AG08396 (cell line): Measurements from ENCODE around the gene APOBR.
"Not testable (repeated sequence)": the region's sequence is repeated elsewhere in the genome, so short reads cannot be mapped to it uniquely, and the experiment has no call there.

ENCODE experiments used
- DNase-seq: peaks from one replicate; pipeline ENCODE4 v3.0.0; 2012; ENCODE audit warnings: low spot score, mixed read lengths

APOBR gene

DNA sequence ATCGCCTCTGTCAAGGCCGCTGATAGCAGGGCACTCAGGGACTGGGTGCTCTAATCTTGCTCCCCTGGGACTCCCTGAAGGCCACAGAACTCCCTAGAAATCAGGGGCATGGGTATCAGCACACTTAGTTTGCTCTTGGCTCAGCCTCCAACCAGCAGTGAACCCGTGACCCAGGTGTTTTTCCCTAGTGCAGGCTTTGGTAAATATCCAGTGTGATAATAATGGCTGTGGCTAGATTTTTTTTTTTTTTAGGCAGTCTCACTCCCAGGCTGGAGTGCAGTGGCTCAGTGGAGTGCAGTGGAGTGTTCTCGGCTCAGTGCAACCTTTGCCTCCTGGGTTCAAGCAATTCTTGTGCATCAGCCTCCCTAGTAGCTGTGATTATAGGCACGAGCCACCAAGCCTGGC lies 34.0 kb downstream of the APOBR start:
- DNase-seq, result no peak

DNA sequence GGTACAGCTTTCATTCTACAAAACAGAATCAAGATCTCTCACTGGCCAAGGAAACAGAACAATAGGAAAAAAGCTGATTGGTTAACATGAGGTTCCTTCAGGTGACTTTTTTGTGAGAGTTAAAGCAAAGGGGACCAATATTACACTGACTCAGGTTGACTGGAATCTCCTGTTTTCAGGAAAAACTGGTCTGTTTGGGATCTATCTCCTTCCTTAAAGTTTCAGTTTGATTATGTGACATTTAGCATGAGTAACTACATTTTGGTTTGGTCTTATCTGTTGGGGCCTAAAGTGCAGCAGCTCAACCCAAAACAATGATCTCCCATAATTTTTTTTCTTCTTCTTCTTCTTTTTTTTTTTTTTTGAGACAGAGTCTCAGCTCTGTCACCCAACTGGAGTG lies 34.7 kb downstream of the APOBR start:
- DNase-seq, result no peak

- peak; percentile 47 for DNase-seq
Observed at GRCh38 chr16:28531777-28532744, 37.6 kb downstream of the APOBR start.

GRCh38 chr16:28532940-28533647 lies 38.7 kb downstream of the APOBR start:
- DNase-seq, result no peak

DNA sequence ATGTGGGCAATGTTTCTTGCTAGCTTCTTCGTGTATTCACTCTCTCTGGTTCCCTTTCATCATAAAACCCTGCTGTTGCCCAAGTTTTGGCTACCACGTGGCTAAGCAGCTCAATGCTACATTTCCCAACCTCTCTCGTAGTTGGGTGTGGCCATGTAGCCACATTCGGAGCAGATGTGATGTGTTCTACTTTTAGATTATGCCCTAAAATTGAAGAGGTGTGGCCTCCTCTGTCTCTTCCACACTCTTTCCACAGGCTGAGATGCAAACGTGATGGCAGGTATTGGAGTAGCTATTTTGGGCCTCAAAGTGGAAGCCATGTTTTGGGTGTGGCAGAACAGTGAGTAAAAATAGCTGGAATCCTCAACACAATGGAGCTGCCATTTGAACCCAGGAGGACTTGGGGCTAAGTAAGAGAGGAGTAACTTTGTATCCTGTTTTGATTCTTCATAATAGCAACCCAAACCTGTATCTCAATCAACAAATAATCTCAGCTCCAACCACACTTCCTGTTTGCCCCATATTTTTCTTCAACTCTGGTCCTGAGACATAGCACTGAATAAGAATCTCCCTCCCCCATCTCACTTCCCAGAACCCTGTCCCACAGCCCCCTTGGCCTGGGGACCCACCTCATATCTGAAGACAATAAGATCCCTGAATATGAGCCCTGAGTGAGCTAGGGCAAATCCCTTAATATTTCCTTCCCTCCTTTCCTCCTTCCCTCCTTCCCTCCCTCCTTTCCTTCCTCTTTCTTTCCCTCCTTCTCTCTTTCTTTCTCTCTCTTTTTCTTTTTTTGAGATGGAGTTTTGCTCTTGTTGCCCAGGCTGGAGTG lies 40.3 kb downstream of the APOBR start:
- no peak for DNase-seq

DNA sequence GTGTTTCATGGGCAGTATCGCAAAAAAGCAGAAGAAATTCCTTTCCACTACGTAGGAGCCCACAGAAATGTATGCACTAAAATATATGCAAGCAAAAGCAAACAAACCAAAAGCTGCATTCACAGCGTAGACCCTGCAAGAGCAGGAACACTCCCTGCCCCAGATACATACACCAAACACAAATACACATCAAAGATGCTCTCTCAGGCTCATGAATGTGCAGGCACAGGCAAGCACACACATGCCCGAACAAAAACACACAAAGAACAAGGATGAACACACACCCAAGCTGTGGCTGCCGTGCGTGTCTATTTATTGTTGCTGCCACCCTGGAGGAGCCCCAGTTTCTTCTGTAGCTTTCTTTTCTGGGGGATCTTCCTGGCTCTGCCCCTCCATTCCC lies 42.6 kb downstream of the APOBR start:
- no peak for DNase-seq

DNA sequence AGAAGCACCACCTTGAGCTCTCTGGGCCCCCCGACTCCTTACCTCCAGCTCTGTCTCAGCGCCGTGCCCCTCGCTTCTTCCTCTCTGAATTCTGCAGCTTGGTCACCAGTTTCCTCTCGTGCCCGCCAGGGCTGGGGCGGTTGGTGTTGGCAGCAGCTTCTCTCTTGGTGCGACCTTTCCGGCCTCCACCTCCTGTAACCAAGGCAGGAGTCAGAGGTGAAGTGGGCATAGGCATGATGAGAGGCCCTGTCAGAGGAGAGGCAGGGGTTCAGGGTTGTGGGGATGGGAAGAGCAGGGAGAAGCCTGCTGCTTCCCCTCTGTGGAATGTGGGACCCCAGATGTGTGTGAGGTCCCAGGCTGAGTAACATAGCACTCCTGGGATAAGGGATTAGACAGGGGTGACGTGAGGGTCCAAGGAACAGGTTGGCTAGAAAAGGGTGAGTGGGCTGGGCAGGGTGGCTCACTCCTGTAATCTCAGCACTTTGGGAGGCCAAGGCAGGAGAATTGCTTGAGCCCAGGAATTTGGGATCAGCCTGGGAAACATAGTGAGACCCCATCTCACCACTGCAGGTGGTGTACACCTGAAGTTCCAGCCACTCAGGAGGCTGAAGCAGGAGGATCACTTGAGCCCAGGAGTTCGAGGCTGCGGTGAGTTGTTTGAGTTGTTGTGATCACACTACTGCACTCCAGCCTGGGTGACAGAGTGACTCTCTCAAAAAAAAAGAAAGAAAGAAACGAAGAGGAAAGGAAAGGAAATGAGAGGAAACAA lies 43.7 kb downstream of the APOBR start:
- DNase-seq, result no peak

DNA sequence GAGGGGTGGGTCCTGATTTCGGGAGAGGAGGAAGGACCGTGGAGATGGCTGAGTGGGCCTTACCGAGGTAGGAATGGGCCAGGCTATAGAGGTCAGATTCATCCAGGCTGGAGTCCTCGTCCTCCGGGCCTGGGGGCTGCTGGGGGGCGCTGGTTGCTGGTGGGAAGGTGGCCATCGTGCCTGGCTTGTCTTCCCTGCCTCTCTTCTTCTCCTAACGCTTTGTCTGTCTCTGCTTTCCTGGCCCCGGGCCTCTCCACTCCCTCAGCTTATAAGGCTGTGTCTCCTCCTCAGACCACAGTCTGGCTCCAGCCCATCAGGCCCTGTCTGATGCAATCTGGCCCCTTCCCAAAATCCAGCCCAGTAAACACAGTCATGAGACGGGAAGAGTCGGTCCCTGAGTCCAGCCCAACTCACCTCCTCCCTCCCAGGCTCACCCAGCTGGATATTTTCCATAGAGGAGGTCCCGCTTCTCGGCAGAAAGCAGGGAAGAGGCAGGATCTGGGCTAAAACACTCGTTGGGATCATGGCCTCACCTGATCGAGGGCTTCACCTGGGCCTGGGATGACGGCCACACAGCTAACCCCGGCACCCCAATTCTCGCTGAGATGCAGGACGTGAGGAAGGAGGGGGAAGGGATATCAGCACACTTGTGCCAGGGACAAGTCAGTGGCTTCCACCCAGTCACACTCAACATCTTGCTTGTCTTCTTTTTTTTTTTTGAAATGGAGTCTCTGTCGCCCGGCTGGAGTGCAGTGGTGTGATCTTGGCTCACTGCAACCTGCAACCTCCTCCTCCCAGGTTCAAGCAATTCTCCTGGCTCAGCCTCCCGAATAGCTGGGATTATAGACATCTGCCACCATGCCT lies 44.5 kb downstream of the APOBR start, which contains the start of gene NUPR1:
TSS of gene NUPR1 (minus strand) at position 242 of the 864 bp plus-strand sequence. CDS start at position 175, 67 bp downstream.
- DNase-seq, result peak; percentile 95

DNA sequence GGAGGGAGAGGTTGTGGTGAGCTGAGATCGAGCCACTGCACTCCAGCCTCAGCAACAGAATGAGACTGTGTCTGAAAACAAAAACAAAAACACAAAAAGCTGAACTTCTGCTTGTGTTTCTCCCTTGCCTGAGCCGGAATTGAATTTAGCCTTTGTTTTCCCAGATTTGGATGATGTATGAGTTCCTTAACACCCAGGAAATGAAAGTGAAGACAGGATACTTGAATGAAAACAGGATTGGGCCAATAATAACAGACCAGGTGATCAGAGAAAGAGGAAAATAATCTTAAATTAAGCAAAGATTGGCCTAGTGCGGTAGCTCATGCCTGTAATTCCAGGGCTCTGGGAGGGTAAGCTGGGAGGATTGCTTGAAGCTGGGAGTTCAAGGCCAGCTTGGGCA lies 45.9 kb downstream of the APOBR start:
- no peak for DNase-seq

GRCh38 chr16:28542646-28543045 lies 48.2 kb downstream of the APOBR start:
- DNase-seq, result no peak

- no peak for DNase-seq
Observed at GRCh38 chr16:28543072-28543471, 48.6 kb downstream of the APOBR start.

DNA sequence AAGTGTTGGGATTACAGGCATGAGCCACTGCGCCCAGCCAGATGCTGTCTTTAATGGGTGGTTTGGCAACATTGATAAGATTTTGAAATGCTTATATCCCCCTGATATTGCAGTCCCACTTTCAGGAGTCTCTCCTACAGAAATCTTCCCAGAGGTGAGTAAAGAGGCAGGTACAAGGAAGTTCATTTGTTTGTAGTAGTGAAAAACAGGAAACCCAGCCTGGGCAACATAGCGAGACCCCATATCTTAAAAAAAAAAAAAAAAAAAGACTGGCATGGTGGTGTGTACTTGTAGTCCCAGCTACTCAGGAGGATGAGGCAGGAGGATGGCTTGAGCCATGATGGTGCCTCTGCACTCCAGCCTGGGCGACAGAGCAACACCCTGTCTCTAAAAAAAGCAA lies 50.6 kb downstream of the APOBR start:
- no peak for DNase-seq

DNA sequence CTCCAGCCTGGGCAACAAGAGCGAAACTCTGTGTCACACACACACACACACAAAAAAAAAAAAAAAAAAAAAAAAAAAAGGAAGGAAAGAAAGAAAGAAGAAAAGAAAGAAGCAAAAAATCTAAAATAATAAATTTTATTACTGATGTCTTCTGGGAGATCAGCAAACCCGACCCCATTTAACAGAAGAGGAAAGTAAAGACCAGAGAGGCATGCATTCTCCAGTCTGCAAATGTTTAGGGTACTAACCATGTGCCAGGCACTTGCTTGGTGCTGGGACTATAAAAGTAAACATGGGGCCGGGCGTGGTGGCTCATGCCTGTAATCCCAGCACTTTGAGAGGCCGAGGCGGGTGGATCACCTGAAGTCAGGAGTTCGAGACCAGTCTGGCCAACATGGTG lies 51.5 kb downstream of the APOBR start:
- not testable (repeated sequence) for DNase-seq

GRCh38 chr16:28546626-28547025 lies 52.2 kb downstream of the APOBR start:
- DNase-seq, result no peak

DNA sequence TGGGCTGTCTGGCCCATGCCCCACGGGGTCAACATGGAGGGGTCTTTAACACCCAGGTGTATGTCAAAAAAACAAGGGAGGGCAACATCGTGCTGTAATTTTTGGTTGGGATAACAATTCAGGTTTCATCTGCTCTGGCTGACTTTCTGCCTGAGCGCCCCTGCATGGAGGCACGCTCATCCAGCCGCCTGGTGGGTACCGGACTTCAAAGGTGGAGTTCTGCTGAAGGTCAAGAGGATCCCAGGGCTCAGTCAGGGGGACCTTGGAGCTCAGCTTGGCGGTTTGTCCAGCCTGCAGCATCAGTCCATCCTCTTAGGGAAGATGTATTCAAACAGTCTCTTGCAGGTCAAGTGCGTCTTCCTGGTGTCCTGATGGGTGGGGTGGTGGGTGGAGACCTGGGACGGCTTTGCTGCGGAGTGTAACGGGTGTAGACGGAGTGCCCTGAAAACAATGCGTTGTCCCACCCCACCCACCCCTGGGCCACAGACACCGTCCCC lies 53.9 kb downstream of the APOBR start:
- DNase-seq, result no peak
